ENCODE data around the gene FA2H. TPM values are rescaled to one million over a fixed set of nuclear protein-coding genes. Genes with fewer than 3 reads are reported as not detected.

The FA2H gene
- total and polyA plus RNA-seq, 2 of the 13 experiments (the other 11 are each of a cell fraction or from before 2014, with no cell fraction given): 0.20 TPM; not detected in 1

GRCh38 chr16:74700438-74701225, 74.0 kb downstream of the FA2H start, which contains the start of gene MLKL (continued):
- TF ChIP-seq ZBED4 (CRISPR knock-in tag; IDR thresholded peaks at IDR 0.05; ENCODE audit: borderline replicate concordance): 0 out of 2 replicates have a peak, but pooled peaks have one; percentile 29
- TF ChIP-seq ZNF343 (CRISPR knock-in tag; IDR thresholded peaks at IDR 0.05): peak; percentile 69; the same call in 1 of the 2 replicates
- peak; percentile 57 for TF ChIP-seq ATF2 (CRISPR knock-in tag; IDR thresholded peaks at IDR 0.05)
- peak; percentile 88 for TF ChIP-seq TAF15 (IDR thresholded peaks at IDR 0.05; ENCODE audit: low read depth, low read length, poor library complexity, severe bottlenecking)
- peak; percentile 69 for TF ChIP-seq AGO2 (optimal IDR thresholded peaks at IDR 0.05; ENCODE audit: low read depth, low read length)
- TF ChIP-seq PATZ1 (CRISPR knock-in tag; IDR thresholded peaks at IDR 0.05): peak; percentile 66
- peak; percentile 87 for TF ChIP-seq HOXD1 (CRISPR knock-in tag; IDR thresholded peaks at IDR 0.05)
- no peak for TF ChIP-seq ZNF572 (CRISPR knock-in tag; IDR thresholded peaks at IDR 0.05)
- no peak for TF ChIP-seq MLLT10 (CRISPR knock-in tag; IDR thresholded peaks at IDR 0.05)
- TF ChIP-seq TRIM24 (CRISPR knock-in tag; IDR thresholded peaks at IDR 0.05): no peak
- no peak for TF ChIP-seq ZNF24 (IDR thresholded peaks at IDR 0.05)
- no peak; the same call in 1 of the 2 replicates for TF ChIP-seq ATF6 (CRISPR knock-in tag; conservative IDR thresholded peaks at IDR 0.05)
- peak; percentile 37; the same call in 1 of the 2 replicates for TF ChIP-seq ZNF670 (CRISPR knock-in tag; IDR thresholded peaks at IDR 0.05; ENCODE audit: borderline replicate concordance)
- TF ChIP-seq ZNF281 (CRISPR knock-in tag; IDR thresholded peaks at IDR 0.05; ENCODE audit: borderline replicate concordance): no peak
- no peak; the same call in 1 of the 2 replicates for TF ChIP-seq ZBTB7A (CRISPR knock-in tag; IDR thresholded peaks at IDR 0.05)
- peak; percentile 84 for TF ChIP-seq ARHGAP35 (CRISPR knock-in tag; IDR thresholded peaks at IDR 0.05; ENCODE audit: borderline replicate concordance)
